GM12891 (cell line): Measurements from ENCODE around the gene RUNX2.

Experiments
- POLR2A ChIP-seq: IDR thresholded peaks from 2 replicates; pipeline ENCODE4 v1.6.1; 2011; ENCODE audit warnings: low read depth, low read length, control low read depth
- POLR2AphosphoS5 ChIP-seq: IDR thresholded peaks from 2 replicates; pipeline ENCODE4 v1.6.1; 2011; ENCODE audit warnings: low read depth, low read length, control low read depth
- SPI1 ChIP-seq: IDR thresholded peaks from 2 replicates; pipeline ENCODE4 v1.6.1; 2011; ENCODE audit warnings: low read depth, low read length, control low read depth

DNA sequence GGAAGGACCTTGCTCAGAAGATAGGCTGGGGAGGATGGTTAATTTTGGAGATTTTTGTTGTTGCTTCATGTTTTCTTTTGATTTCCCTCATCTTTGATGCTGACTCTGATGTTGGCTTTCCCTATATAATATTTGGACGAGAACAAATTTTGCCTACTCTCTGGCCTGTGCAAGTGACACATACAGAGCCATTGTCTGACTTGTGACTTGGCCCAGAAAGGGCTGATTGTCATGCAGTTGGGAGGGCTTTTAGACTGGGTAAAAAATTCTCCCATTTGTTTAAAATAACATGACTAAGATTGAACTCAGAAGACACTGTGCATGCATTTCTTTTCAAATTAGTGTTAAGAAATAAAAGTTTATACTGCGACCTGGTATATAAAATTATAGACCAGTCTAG, 148.2 kb downstream of the RUNX2 start:
- TF ChIP-seq POLR2AphosphoS5 = no peak
- TF ChIP-seq POLR2A = no peak
- no peak for TF ChIP-seq SPI1
